ENCODE results near the gene NOTCH1.

- TF ChIP-seq EZH2 (IDR thresholded peaks at IDR 0.05) (no peak), POLR2AphosphoS5 (IDR thresholded peaks at IDR 0.05; ENCODE audit: borderline replicate concordance, low read depth, low read length) (no peak)
Measured at GRCh38 chr9:136516191-136516654, 29.6 kb downstream of the NOTCH1 start.

Data from SK-N-MC (cell line).